Thyroid gland (tissue), 4 donors: ENCODE data around the gene UGP2. TPM values are rescaled to one million over a fixed set of nuclear protein-coding genes. Genes with fewer than 3 reads are reported as not detected.

Source experiments
- DNase-seq, 2 donors: peaks; one replicate each; pipeline ENCODE4 v3.0.0-alpha.2; 2019
- H3K27ac ChIP-seq, 3 donors: fragments of 200-600 bp; sonication (generic); 1 replicate in 2 of 3; 2 replicates in 1 of 3; pipeline ENCODE4 v1.5.1; 2016 to 2019; ENCODE audit warnings: mild to moderate bottlenecking in 1 of 3, moderate library complexity in 1 of 3
- H3K27me3 ChIP-seq: fragments of 200-600 bp; sonication (generic); one replicate; pipeline ENCODE4 v1.5.1; 2019
- H3K36me3 ChIP-seq, 2 donors: fragments of 200-600 bp; sonication (generic); one replicate each; pipeline ENCODE4 v1.5.1; 2016 to 2019
- H3K4me1 ChIP-seq, 2 donors: fragments of 200-600 bp; sonication (generic); one replicate each; pipeline ENCODE4 v1.5.1; 2017 to 2019
- H3K4me3 ChIP-seq, 3 donors: fragments of 200-600 bp; sonication (generic); replicated peaks in 1 of 3; 1 replicate in 2 of 3; 2 replicates in 1 of 3; pipeline ENCODE4 v1.5.1; 2016; ENCODE audit warnings: mild to moderate bottlenecking in 1 of 3
- H3K9me3 ChIP-seq: fragments of 200-600 bp; sonication (generic); one replicate; pipeline ENCODE4 v1.5.1; 2017
- CTCF ChIP-seq, 6 experiments: fragments of 200-600 bp in 3 of 6; fragments of 450-650 bp in 3 of 6; sonication (generic) in 3 of 6; IDR thresholded peaks; one replicate each; pipeline ENCODE4 v1.5.1; 2016 to 2019; ENCODE audit warnings: antibody characterized with exemption in 6 of 6, mild to moderate bottlenecking in 2 of 6, inconsistent platforms in 1 of 6, moderate library complexity in 1 of 6
- POLR2A ChIP-seq, 2 donors: fragments of 450-650 bp; IDR thresholded peaks; one replicate each; pipeline ENCODE4 v1.6.1; 2017; ENCODE audit warnings: antibody characterized with exemption in 2 of 2, mild to moderate bottlenecking in 2 of 2, moderate library complexity in 1 of 2
- WGBS, 2 donors: methylation state at CpG; one replicate each; pipeline ENCODE4 v1.1.5; 2017; 5-methylcytosine and 5-hydroxymethylcytosine counted together
- intact Hi-C: fragments of 100-400 bp; cut with DNase I; formaldehyde crosslinking; loops from one replicate; pipeline ENCODE4 v1.15.1; 2023
- total RNA-seq, 4 donors: library from RNA; depleted of rRNA; stranded (reverse); fragments of >200 nt; gene quantifications; one replicate each; pipeline ENCODE4 v1.2.3, GENCODE V29; 2016

Gene UGP2
- total RNA-seq, 4 donors from 2014 or later: 120 to 140 (median 133) TPM

GRCh38 chr2:63855418-63856302 lies 14.0 kb downstream of the UGP2 start:
- H3K4me3 ChIP-seq: no peak overlapping the region

GRCh38 chr2:63856303-63856603 lies 14.6 kb downstream of the UGP2 start:
- H3K4me3 ChIP-seq: no peak overlapping the region
- DNase-seq: no peak
- peaks cover 4 to 12% of the 10 kb centered on the region in 2 donors for H3K36me3 ChIP-seq
- H3K4me1 ChIP-seq: peaks cover 10 to 25% of the 10 kb centered on the region in 2 donors
- WGBS, 2 donors: 83 to 87% methylated on average over 5 of the region's 5 CpGs
- no peak overlapping the region for H3K27ac ChIP-seq
- TF ChIP-seq POLR2A (IDR thresholded peaks at IDR 0.05) (no peak), CTCF (IDR thresholded peaks at IDR 0.05) (no peak)
- intact Hi-C loops: no loop called here
- H3K9me3 ChIP-seq: no peaks in the 10 kb centered on the region
- no peaks in the 10 kb centered on the region for H3K27me3 ChIP-seq

More at GRCh38 chr2:63855418-63856302, 14.0 kb downstream of the UGP2 start:
- intact Hi-C loops: no loop called here
- TF ChIP-seq CTCF (IDR thresholded peaks at IDR 0.05) (no peak), POLR2A (IDR thresholded peaks at IDR 0.05) (no peak)
- Histone ChIP-seq H3K4me1 (peaks cover 10 to 29% of the 10 kb centered on the region in 2 donors), H3K36me3 (peaks cover 4 to 12% of the 10 kb centered on the region in 2 donors), H3K27me3 (no peaks in the 10 kb centered on the region), H3K27ac (no peak overlapping the region), H3K9me3 (no peaks in the 10 kb centered on the region)
- DNase-seq: no peak
- 86 to 92% methylated on average over 14 of the region's 14 CpGs for WGBS, 2 donors

GRCh38 chr2:63858291-63858690 lies 16.6 kb downstream of the UGP2 start:
- H3K4me3 ChIP-seq: no peak overlapping the region
- H3K4me1 ChIP-seq: peaks cover 12 to 30% of the 10 kb centered on the region in 2 donors
- no peaks in the 10 kb centered on the region for H3K27me3 ChIP-seq
- DNase-seq: no peak
- peaks cover 4 to 12% of the 10 kb centered on the region in 2 donors for H3K36me3 ChIP-seq
- 97 to 99% methylated on average over 2 of the region's 2 CpGs for WGBS, 2 donors
- intact Hi-C loops: no loop called here
- no peak overlapping the region for H3K27ac ChIP-seq
- TF ChIP-seq CTCF (IDR thresholded peaks at IDR 0.05): no peak
- TF ChIP-seq POLR2A (IDR thresholded peaks at IDR 0.05): no peak
- no peaks in the 10 kb centered on the region for H3K9me3 ChIP-seq

GRCh38 chr2:63861220-63861822 lies 19.6 kb downstream of the UGP2 start:
- WGBS, 2 donors: 56 to 58% methylated on average over 6 of the region's 6 CpGs
- intact Hi-C loops: loop anchor here (10.0 kb wide), 1 partner anchor 167 kb away; no protein-coding TSS in a partner anchor
- Histone ChIP-seq H3K4me3 (no peak overlapping the region), H3K36me3 (peaks cover 4 to 12% of the 10 kb centered on the region in 2 donors), H3K27me3 (no peaks in the 10 kb centered on the region), H3K27ac (peak overlapping the region in 1 of 3 donors; percentile 66), H3K9me3 (no peaks in the 10 kb centered on the region), H3K4me1 (peaks cover 6 to 21% of the 10 kb centered on the region in 2 donors)
- DNase-seq: peak; percentile 25 to 32
- TF ChIP-seq CTCF (IDR thresholded peaks at IDR 0.05) (peak in 5 of 6 experiments; percentile 12 to 49 (median 46)), POLR2A (IDR thresholded peaks at IDR 0.05) (no peak)

- Histone ChIP-seq H3K4me3 (no peak overlapping the region), H3K9me3 (no peaks in the 10 kb centered on the region), H3K27ac (peak overlapping the region in 2 of 3 donors; percentile 46 to 66), H3K27me3 (no peaks in the 10 kb centered on the region), H3K4me1 (peaks cover 6 to 21% of the 10 kb centered on the region in 2 donors), H3K36me3 (peaks cover 4 to 6% of the 10 kb centered on the region in 2 donors)
- WGBS, 2 donors: 55 to 62% methylated on average over 1 of the region's 1 CpG
- TF ChIP-seq POLR2A (IDR thresholded peaks at IDR 0.05) (no peak), CTCF (IDR thresholded peaks at IDR 0.05) (no peak)
- no peak for DNase-seq
- intact Hi-C loops: loop anchor here (10.0 kb wide), 1 partner anchor 168 kb away; no protein-coding TSS in a partner anchor
Measured at GRCh38 chr2:63862806-63863205, 21.1 kb downstream of the UGP2 start.
